GM19043 (cell line): Measurements from ENCODE around the gene UNCX.
"Not testable (repeated sequence)": the region's sequence is repeated elsewhere in the genome, so short reads cannot be mapped to it uniquely, and the experiment has no call there.

Source experiments
- ATAC-seq: cut with Tn5 transposase; IDR thresholded peaks from one replicate; pipeline ENCODE4 v1.9.1; 2021; ENCODE audit warnings: low read depth; ENCODE audit not compliant: unreplicated experiment

The UNCX gene

DNA sequence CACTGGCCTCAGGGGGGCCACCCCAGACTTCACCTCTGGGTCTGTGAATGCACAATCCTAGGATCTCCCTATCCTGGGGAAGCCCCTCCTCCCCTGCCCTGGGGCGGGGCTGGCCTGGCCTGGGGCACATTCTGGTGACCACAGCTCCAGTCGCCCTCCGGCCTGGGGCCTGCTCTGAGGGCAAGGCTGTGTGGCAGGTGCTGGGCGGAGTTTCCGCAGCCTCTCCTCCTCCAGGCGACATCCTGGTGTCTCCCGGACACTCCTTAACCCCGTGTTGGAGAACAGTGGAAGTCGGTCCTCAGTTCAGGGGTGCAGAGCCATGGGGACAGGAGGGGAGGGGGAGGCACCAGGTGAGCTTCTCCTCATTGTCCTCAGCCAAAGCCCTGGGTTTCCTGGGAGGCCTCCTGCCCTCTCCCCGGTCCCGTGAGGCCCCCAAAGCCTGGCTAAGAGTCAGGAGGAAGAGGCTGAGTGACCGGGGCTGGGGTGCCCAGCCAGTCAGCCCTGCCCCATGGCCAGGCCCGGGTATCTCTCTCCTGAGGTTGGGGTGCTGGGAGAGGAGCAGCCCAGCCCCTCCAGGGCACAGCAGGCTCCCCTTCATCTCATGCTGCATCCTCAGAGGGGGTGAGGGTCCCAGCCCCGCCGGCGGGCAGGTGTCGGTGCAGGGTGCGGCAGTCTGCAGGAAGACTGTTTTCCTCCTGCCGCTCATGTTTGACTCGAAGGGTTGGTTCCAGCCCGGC lies 22.6 kb downstream of the UNCX start:
- ATAC-seq, result no peak

DNA sequence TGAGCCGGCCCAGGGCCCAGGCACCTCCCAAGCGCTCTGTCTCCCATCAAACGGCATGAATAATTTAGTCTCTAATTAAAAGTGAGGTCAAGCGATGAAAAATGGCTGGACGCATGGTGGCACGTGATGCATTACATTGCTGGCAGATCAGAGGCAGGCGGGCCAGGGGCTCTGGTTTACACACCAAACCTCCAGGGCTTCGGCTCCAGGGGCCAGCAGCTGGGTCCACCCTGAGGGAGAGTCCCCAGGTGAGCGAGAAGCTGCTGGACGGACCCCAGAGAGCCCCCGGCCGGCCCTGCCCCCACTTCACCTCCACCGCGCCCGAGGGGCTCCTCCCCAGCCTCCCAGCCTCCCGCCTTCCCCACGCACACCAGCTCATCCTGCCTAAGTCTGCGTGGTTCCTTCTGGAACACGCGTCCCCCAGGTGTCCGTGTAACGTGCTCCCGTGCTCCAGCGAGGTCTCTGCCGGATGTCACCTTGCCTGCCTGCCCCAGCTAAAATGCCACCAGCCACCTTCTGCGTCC lies 23.2 kb downstream of the UNCX start:
- no peak for ATAC-seq

DNA sequence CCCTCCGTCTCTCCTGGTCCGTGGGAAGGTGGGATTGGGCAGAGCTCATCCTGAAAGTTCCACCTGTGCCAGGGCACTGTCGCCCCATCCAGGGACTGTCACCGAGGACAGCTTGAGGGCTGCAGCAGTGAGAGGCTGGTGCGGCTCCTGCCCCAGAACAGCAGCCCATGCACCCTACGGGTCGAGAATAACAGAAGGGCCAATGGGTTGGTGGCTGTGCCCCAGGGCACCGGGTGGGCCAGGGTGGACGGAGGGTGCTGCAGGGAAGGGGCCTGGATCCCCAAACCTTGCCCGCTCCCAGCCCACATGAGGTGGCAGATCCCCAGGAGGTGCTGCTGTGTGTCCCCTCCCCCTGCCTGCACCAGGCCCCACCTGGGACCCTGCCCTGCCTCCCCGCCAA lies 23.9 kb downstream of the UNCX start:
- ATAC-seq, result no peak

DNA sequence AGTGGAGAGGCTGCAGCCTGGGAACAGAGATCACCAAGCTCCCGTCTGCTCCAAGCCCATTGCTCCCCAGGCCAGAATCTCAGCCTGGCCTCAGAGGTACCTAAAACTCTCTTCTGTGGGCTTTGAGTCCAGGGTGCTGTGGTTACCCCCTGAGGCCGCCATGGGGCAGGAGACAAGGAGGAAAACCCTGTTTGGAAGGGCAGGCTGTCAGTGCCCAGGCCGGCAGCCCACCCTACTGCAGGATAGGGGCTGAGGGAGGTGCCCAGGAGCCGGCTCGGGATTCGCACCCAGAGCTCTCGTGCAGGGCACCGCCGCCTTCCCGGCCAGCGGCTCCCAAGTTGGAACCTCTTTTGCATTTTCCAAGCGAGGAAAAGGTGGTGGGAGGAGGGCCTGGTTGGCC lies 24.5 kb downstream of the UNCX start:
- ATAC-seq, result no peak

DNA sequence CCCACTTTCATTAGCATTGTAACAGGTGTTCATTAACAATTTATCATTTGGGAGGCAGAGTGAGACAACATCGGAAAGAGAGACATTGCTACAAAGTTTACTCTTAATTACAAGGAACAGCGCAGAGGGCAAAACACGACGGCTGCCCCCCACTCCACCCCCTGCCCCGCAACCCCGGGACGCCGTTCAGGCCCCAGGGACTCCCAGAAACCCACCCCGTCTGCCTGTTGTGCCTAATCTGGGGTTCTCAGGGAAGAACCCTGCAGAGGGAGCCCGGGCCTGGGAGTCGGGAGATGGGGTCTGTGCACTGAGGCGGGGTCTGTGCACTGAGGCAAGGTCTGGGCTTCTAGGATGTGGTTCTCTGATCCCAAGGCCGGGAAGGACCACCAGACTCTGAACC lies 25.2 kb downstream of the UNCX start:
- ATAC-seq, result no peak

DNA sequence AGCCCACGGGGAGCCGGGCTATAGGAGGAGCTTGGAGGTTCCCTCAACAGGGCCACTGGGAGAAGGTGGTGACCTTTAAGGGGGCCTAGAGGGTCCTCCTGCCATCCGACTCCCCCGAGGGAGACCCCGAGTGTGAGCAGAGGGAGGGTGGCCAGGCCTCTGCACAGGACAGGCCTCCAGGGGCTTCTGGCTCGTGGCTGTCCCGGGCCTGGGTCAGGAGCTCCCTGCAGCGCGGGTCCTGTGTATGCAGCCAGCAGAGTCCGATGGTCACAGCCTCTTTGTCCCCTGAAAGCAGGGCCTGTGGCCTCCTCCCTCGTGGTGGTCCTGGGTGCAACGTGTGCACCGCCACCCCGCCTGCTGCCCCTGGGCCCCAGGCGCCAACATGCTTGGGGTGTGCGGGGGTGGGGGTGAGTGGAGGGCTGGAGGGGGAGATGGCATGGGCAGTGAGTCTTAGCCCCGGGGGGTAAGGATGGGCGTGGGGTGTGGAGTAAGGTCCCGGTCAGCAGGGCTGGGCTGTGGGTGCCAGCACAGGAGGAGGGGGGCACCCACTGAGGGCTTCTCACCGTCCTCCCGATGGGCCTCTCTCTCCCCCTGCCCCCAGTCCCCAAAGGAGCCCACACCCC lies 27.1 kb downstream of the UNCX start:
- ATAC-seq, result no peak

DNA sequence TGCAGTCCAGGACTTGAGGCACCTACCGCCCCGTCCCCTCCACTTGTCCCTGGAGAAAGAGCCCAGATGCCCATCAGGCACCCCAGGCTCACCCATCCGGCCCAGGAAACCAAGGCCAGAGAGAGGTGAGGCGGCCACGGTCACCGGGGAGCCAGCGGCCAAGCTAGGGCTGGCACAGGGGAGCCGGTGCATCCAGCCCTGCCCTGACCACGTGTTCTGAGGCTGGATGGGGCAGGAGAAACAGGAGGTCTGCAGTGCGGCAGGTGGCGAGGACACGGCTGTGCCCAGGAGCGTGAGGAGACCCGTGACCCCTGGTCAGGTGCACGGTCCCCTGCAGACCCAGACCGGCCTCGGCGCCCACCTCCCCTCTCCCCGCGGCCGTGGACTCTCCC lies 27.6 kb downstream of the UNCX start:
- no peak for ATAC-seq

DNA sequence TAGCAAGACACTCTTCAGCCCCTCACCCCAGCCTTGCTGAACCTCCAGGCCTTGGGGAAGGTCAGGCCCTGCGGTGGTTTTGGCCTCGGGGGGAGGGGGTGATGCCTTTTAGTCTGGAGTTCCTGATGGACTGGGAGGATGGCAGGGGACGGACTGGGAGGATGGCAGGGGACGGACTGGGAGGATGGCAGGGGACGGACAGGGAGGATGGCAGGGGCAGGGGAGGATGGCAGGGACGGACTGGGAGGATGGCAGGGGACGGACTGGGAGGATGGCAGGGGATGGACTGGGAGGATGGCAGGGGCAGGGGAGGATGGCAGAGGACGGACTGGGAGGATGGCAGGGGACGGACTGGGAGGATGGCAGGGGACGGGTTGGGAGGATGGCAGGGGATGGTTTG lies 28.4 kb downstream of the UNCX start:
- ATAC-seq, result not testable (repeated sequence)

DNA sequence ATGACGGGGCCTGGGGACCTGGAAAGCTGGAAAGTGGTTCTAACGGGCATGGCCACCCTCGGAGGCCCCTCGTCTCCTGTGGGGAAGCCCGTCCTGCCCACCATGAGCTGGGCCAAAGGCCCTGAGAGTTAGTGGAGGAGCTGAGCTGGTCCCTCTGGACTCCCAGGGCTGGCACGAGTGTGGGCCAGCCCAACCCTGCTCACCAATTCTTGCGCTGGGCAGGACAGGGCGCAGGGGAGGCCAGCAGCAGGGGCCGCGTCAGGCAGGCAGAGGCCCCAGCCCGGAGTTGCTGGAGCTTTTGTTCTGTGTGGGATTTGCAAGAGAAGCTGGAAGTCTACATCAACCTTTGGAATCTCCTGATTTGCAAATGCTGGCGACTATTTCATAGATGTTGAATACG lies 29.8 kb downstream of the UNCX start:
- no peak for ATAC-seq

DNA sequence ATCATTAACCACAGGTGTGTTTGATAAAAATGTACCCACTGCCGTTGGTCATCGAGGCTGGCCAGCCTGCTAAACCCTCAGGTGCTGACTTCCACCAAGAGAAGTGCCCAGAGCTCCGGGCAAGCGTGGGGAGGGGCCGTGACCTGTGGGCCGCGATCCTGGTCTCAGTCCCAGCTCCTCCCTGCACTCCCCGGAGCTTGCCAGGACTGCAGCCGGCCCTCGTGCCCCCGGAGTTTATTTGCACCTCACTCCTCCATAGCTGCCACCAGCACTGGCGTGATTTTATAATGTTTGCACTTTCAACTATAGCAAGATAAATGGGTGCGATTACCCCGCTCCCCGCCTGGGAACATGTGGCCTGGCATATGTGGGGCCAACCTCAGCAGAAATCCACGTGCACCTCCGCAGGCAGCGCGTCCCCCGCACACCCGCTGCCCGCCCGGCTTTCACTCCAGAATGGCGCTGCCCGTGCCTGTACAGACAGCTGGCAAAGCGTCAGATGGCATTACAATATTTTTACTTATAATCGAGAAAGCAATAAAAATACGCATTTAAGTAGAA lies 30.8 kb downstream of the UNCX start:
- ATAC-seq, result no peak

DNA sequence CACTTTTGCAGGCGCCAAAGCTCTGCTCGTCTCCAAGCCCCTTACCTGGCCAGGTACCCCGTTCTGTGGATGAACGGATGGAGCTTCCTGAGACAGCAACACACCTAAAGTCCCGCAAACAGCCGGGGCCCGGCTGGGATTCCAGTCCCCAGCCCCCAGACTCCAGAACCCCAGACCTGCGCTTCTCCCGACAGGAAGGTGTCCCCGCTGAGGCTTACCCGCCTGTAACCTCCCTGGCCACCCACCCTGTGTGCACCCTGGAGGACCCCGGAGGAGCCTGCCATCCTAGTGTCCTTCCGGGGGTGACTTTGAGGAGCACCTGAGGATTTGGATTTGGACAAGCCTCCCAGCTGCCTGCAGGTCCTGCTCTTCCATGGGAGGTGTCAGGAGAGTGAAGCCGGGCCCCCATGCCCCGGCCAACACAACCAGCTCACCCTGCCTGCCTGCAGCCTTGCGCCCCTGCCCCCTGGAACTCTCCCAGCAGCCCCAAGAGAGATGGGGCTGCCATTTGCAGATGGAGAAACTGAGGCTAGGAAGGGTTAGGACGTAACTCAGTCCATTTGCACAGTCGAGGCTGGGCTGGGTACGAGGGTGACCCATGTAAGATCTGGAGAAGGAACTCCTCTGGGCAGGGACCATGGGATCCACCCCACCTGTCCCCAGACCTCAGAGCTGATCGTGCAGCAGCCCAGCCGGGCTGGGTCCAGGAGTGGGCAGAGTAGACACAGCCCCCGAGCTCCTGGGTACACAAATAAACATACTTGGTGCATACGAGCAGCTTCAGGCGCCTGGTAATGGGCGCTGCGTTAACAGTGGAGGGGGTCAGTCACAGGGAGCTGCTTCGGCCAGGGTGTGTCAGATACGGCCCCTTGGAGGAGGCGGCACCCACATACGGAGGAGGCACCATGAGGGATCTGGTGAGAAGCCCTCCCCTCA lies 31.9 kb downstream of the UNCX start:
- no peak for ATAC-seq

DNA sequence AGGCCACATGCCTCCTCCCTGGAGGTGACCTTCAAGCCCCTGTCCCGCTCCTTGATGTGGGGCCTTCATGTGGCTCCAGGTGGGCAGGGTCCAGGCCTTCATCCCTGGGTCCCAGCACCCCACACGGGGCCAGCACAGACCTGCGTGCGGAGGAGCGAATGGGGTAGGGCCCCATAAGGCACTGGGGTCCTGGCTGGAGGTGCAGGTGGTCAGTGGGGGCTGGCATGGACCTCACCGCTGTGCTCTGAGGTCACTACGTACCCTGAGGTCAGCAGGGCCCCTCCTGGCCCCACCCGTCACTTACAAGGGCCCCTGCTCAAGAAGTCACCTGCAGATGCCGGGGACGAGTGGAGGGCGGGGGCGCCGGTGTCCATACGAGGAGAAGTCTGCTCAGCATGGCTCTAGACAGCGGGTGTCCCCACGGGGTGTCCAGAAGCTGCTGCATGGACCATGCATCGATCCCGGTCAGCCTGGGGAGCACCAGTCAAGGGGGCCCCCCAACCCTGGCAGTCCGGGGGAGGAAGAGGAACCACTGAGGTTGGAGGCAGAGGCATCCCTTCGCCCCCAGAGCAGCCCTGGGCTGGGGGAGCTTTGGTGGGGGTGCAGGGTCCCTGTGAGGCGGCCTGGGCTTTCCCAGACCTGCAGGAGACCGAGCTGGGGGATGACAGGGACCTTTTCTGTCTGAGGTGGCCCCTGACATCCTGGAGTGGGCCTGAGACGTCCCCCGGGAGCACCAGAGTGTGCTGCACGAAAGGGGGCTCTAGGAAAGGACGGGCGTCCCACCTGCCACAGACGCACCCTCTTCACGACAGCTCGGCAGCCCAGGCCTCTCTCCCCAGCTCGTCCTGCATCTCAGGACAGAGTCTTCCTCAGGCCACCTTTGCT lies 34.6 kb downstream of the UNCX start:
- ATAC-seq, result no peak

DNA sequence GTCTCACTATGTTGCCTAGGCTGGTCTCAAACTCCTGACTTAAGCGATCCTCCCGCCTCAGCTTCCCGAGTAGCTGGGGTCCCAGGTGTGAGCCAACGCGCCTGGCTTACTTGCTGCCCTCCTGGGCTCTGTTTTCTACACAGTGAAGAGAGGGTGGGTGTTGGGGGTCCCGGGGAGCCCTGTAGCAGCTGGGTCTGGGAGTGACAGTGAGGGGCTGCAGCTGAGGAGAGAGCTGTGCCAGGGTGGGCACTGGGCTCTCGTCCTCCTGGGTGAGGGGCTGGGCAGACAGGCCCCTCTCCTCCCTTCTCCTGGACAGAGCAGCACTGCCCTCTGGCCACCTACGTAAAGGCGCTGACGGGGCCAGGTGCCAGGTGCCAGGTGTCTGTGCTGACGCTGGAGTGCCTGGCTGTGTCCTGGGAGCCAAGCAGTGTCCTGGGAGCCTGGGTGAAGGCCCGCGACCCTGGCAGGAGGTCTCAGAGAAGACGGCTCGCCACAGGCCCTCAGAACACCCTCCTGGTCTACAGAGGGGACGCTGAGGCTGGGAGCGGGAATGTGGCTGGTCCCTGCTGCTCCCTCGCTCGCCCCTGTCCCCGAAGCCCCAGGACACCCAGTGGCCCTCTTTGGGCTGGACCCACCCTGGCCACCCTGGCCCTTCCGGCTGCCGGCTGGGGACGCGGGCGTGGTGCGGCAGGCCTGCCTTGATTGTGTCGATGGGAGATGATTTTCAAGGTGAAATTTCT lies 35.6 kb downstream of the UNCX start:
- no peak for ATAC-seq

DNA sequence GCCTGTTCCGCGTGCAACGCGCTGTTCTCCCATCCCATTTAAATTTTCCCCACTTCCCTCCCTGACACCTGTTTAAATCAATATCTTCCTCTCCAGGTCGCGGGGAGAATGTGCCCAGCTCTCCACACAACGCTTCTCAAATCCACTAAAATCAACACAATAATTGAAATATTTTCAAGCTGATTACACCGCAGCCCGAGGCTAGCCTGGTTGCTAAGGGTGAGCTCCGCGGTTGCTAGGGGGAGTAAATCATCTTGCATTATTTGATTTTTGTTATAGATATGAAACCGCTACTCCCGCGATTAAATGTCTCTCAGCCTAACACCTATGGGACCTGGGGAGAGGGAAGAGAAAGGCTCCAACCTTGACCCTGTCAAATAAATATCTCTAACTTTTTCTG lies 36.2 kb downstream of the UNCX start:
- ATAC-seq, result no peak

DNA sequence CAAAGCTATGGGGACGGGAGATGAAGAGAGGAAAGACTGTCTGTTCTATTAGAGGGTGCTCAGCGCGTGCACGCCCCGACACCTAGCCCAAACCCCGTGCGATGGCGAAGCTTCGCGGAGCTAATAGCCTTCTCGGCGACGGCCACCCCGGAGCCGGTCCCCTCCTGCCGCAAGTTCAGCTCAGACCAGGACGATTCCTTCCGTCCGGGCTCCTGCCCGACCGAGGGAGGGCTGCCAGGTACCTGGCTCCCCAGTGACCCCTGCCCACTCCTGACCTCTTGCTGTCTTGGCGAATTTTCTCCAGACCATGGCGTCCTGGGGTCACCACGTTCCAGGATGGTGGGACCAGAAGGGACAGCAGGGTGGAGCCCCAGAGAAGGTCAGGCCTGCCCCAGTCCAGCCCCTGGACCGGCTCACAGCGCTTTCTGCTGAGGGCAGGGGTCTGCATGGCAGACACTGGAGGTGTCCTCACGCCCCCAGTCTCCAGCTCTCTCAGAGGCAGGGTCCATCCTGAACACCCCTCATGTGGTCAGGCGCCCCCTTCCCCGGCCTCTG lies 36.7 kb downstream of the UNCX start:
- ATAC-seq, result no peak

DNA sequence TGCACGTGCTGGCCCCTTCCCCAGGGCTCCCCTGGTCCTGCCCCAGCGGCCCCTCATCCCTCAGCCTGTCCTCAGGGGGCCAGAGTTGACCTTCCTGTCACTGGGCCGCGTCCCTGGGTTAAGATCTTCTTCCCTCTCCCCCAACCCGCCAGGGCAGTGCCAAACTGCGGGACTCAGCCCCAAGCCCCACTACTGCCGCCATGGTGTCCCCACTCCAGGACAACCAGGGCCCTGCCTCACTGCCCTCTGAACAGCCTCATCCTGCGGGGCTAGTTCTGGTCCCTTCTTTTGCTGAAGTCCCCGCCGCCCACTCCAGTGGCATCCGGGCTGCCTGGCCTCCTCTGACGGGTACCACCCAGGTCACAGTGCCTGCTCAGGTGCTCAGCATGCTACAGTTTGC lies 37.5 kb downstream of the UNCX start:
- ATAC-seq, result no peak

DNA sequence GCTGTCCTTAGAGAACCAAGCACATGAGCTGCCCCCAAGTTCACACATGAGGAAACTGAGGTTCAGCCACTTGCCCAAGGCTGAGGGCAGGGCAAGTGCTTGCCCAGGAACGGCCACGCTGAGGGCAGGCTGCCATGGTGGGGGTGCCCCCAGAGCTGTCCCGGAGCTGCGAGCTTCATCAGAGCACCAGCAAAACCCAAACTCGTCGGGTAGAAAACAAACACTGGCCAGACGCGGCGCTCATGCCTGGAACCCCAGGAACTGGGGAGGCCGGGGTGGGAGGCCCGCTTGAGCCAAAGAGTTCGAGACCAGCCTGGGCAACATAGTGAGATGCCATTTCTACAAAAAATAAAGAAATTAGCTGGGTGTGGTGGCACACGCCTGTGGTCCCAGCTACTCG lies 38.4 kb downstream of the UNCX start:
- ATAC-seq, result no peak

DNA sequence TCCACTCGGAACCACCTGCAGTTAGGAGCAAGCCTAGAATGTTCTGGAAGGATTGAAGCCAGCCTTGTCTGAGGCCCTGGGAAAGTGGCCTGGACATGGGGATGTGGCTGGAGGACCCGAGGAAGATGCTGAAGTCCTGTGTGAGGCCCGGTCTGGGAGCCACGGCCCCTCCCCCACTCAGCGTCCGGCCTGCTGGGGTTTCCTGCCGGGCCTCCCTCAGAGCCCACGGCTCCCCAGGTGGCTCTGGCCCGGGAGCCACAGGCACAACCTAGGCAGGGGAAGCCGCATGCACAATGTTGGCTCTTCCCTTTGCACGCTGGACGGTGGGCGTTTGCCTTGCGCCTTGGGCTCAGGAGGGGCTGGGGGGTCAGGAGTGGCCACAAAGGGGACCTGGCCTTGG lies 39.0 kb downstream of the UNCX start:
- no peak for ATAC-seq

DNA sequence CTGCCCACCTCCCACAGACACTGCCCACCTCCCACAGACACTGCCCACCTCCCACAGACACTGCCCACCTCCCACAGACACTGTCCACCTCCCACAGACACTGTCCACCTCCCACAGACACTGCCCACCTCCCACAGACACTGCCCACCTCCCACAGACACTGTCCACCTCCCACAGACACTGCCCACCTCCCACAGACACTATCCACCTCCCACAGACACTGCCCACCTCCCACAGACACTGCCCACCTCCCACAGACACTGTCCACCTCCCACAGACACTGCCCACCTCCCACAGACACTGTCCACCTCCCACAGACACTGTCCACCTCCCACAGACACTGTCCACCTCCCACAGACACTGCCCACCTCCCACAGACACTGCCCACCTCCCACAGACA lies 39.5 kb downstream of the UNCX start:
- ATAC-seq, result not testable (repeated sequence)
